NCI-H1694 (cell line): ENCODE data around the gene NCK2.
A peak's percentile ranks its signal among the peaks of the same experiment; 100 is the strongest.

Experiments used
- DNase-seq: peaks from one replicate; lab custom pipeline; 2025; lab: John Stamatoyannopoulos, UW

The NCK2 gene

DNA sequence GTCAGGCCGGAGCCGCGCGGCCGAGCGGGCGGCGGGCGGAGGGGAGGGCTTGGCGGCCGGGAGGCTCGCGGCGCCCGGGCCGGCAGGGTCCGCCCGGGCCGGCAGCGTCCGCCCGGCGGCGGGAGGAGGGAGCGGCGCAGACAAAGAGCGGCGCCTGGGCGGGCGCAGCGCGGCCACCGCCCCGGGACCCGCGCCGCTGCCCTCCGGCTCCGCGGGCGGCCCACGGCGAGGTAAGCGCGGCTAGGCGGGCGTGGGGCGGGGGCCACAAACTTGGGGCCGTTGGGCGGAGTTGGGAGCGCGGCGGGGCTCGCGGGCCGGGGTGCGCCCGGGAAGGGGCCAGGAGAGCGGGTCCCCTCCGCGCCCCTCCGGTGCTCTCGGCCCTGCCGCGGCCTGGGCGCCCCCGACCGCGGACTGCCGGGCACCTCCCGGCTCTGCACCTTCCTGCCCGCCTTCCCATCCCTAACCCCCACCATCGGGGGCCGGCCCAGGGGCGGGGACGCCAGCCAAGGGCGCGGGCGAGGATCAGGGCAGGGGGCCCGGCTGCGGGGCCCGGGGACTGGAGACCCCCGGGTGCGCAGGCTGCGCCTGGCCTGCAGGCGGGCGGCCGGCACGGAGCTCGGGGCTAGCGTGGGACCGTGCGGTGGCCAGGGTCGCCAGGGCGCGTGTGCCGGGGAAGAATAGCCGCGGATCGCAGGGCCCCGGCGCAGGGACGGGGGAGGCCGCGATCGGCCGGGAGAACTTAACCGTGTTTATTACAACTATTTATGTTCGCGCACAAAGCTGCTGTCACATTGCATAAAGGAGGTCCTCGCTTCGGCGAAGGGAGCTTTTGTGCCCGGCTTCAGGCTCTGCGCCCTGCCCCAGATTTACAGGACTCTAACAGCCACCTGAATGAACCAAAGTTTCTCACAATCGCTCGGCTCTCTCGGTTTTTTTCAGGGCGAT lies at the start of gene NCK2:
TSS of gene NCK2 (plus strand) at position 4 of the 945 bp plus-strand sequence. CDS start 110,152 bp downstream, outside the sequence.
- DNase-seq = peak; percentile 23

DNA sequence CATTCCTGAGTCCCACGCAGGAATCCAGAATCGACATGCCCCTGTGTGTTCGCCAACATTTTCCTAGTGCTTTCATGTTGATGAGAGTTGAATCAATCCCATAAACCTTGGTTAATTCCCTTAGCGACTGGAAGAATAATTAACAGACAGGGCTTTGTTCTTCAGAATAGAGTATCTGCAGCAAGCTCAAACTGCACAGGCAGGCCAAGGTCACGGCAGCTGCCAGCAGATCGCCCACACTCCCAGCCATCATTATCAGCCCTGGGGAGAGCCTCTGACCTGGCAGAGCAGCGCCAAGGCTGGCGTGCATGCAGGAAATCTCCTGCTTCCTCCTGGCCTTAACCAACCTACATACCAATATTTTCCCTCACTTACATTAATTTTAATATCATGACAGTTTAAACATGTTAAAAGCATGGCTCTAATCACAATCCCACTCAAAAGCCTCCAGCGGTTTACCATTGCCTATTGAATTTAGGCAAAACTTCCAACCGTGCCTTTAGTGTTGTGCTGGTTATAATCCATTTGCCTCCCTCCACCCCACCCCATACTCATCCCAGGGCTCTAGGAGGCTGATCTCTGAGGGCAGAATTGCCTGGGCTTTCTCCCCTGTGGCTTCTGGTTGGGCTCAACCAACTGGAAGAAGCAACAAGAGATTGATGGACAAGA lies 46.8 kb upstream of the NCK2 start:
- no peak for DNase-seq

DNA sequence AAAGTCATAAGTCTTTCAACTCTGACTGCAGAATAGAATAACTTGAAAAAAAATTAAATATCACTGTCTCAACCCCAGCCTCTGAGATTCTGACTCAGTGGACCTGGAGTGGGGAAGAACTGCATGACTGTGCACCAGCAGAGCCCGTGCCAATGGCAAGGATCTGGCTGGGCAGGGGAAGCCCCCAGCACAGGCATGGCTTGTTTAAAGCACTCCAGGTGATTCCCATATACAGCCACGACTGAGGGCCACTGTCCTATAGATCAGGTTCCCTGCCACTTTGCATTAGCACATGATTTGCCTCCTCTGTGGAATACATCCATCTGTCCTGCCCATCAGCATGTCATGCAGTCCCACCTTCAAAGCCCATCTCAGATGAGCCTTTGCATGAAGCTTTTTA lies 45.9 kb upstream of the NCK2 start:
- no peak for DNase-seq

DNA sequence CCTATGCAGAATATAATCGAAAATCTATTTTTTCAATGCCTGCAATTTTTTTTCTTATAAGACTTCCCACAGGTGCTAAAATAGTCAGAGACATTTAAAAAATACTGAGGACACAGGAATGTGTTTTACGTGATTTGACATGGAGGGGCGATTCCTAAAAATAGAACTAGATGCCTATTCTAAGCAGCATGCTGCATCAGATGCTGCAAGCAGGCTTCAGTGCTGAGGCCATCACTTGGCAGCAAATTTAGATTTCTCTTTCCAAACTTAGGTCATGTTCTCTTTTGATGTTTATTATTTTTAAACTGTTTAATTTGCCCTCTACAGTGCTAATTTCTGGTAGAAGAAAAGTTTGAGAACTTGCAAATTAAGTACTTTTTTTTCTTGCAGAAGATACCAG lies 43.7 kb upstream of the NCK2 start:
- DNase-seq = no peak

DNA sequence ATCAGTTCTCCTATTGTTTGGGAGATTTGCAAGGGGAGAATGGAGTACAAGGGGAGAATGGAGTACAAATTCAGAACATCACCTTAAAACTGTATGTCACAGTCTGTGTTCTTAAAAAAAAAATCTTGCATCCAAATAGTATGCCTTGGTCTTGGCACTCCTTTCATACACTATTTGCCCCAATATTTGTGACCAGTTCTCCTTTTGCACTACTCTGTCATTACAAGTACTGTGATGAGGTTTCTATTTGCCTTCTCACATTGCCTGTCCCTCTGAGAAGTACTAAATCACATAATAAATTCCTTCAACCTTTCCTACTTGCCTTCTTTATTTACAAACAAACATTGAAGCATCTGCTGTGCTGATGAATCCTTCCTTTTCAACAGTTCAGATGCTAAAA lies 36.0 kb upstream of the NCK2 start:
- no peak for DNase-seq

DNA sequence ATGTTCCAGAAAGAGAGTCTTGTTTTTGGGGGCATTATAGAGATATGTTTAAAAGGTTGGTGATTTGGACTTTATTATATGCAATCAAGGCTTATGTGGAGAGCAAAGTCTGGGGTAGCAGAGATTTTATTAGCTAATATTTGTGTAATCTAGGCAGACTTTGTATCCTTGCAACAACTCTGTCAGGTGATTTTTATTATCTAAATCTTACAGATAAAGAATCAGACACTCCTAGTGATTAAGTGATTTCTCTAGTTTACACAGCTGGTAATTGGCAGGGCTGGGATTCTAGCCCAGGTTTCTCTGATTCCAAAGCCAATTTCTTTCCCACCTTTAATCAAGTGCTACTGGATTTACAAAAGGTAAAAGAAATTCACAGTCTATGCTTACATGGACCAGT lies 33.3 kb upstream of the NCK2 start:
- no peak for DNase-seq

DNA sequence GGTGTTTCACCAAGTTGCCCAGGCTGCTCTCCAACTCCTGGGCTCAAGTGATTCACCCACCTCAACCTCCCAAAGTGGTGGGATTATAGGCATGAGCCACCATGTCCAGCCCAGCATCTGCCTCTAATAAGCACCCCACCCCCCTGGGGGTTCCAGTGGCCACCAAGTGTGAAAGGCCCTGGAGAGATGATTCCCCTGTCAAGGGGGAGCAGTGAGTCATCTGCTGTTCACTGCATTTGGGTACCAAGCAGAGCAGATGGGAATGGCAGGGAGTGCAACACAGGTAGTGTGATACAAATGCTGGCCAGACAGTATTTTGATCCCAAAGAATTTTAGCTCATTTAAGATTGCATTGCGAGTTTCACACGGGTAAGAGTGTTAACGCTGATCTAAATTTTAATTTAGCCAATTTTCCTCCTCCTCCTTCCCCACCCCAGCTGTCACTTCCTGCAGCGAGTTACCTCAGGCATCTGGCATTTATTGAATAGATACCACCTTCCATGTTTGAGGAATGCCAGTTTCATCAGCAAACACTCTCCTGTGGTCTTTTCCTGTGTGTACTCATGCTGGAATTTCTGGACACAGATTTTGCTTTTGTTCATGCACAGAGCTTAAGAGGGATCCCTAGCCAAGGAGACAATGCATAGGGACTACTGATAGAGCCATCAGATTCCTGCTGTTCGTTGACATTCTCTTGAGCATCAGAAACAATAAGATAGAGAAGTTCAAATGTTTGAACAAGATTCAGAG lies 32.4 kb upstream of the NCK2 start:
- peak; percentile 5 for DNase-seq

DNA sequence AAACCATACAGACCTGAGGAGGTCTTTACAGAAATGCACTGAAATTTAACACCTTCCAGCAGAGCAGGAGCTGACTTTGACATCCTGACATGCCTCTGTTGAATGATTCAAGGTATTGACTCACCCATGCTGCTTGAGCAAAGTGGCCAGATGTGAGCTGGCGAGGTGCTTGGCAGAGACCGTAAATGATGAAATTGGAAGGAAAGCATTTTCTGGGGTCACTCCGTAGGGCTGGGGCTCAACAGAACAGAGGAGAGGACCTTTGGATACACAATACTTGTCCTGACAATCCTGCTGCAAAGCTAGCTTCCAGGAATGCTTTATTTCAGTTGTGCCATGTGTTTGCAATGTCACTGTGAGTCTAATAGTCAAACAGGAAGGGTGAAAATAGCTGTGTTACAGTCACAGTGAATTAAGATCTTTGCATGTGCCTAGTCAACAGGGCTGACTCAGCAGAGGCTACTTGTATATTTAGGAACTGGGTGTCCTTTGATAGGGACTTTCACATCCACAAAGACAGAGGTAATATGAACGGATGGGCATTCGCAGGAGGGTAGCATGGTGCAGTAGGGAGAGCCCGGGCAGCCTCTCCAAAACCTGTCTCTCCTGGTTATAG lies 31.6 kb upstream of the NCK2 start:
- no peak for DNase-seq

DNA sequence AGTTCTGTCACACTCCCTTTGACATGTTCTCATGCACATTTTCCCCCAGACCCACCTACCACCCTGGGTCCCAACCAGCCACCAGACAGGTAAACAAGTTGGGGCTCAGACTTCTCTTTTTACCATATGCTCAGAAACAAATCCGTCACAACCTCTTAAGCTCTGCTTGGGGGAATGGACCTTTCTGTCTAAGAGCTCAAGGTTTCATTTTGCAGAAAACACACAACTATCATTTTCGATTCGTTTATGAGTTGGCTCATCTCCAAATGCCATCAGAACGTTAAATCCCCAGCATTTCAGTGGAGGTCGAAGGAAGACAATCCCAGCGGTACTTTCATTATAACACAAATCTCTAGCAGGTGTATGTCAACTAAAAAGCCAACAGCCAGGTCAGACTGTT lies 30.6 kb upstream of the NCK2 start:
- no peak for DNase-seq

DNA sequence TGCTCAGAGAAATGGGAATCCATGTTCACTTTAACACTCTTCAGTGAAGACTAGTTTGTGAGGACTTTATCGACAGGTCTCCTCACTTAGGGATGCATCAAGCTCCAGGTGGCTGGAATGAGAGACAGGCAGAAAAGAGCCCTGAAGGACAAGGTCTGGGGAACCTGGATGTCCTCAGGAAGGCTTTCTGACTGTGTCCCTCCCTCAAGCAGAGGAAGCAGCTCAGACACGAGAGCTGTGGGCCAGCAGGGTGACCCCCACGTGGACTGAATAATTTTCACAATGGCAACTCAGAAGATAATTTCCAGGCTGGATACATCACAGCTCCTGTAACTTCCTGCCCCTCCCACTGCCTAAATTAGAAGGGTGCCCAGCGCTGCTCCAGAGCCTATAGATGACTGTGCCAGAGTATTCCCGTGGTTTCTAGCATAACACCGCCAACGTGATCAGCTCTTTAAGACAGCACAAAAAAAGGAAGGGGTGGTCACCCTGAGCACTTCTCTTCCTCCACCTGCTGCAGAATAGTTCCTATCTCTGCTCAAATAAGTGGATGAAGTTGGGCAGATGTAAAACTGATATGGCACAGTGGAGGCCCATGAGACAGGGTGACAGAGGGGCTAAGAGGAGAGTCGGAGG lies 25.7 kb upstream of the NCK2 start:
- no peak for DNase-seq

DNA sequence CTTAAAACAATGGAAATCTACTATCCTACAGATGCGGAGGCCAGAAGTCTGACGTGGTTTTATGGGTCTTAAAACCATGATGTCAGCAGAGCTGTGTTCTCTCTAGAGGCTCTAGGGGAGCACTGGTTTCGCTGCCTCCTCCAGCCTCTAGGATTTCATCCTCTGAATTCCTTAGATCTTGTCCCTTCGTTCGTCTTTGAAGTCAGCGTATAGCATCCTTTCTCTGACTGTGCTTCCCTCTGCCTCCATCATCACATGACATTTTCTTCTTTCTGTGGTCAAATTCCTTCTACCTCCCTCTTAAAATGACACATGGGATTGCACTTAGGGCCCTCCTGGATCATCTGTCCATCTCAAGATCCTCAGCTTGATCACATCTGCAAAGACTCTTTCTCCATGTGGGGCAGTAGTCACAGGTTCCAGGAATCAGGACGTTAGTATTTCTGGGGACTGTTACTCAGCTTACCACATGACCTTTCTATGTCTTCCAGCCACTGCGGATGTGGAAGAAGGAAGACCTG lies 22.7 kb upstream of the NCK2 start:
- no peak for DNase-seq

DNA sequence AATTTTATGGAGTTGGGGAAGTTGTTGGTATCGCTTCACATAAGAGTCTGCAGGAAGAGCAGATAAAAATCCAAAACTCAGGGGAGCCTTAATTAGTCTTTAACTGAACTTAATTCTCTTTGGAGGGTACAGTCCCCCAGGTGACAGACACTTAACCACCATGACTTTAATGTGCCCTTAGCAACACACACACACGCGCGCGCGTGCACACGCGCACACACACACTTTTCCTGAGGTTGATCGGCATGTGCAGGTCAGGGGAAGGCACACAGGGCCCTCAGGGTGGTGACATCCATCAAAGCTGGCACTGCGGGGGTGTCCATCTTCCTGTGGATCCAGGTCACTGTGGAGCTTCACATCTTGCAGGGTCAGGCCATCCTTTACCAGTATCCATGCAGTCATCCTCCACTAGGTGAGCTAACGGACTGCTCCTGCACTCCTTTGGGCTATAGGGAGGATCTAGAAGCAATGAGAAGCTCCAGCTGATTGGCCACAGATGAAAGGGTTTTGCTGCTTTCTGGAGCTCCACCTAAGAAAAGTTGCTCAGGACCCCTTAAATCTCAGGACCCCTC lies 21.9 kb upstream of the NCK2 start:
- DNase-seq = no peak

DNA sequence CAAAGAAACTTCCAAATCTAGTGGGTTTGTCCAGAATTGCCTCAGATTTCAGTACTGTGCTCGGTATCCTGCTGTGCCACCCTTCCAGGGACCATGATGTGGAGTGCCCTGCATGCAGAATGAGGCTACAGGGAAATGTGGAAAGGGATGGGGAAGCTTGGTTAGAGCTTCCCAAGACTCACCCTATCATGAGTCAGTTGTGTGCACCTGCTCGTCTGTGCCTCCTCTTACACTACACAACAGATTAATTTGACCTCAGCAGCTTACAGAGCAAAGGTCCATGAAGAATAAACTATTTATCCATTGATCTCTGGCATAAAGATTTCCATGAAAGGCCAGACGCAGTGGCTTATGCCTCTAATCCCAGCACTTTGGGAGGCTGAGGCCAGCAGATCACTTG lies 21.3 kb upstream of the NCK2 start:
- DNase-seq = no peak

DNA sequence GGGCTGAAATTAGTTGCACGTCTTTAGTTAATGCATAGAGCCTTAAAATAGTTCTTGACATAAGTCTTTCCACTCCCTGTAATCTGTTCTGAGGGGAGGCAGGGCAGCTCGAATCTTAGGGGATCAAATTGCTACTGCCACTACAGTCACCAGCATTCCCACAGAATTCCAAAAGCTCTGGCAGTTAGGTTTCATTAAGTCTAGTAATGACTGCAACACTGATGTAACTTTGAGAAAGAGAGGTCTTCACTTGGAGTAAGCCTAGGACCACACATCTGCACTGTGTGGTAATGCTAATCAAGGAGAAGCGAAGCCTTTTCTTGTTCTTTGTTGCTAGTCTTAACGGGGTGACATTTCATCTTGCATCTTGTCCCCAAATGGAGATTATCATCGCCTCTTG lies 19.3 kb upstream of the NCK2 start:
- no peak for DNase-seq

DNA sequence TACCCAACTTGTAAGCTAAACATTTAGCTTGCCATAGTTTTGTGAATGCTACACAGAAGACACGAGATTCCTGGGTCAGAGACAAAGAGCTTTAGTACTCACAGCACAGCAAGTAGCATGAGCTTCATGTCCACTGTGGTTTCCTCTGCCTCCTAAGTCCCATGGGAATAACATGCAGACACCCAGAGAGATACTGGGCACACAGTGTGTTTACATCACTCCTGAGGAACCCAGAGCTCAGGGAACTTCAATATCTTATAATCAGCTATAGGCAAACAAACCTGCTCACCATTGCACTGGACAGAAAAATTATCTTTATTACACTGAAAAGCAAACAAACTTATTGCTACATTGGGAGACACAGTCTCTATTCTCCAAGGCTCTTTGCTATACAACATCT lies 14.5 kb upstream of the NCK2 start:
- DNase-seq = no peak

DNA sequence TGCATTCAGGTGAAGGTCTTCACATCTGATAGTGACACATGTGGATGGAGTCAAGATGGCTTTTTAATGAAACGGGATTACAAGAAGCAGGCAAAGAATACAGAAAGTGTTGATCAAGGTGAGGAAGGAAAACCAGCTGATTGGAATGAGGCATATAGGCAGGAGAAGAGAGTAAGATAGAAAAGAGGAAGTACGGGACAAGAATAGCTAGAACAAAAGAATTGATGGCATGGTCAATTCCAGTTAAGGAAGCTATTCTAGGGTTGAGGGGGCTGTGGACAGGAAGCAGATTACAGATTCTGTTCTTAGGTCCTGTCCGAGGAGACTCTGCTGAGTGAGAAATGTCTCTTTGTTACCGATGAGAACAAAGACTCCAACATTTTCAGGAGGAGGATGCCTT lies 13.2 kb upstream of the NCK2 start:
- no peak for DNase-seq

DNA sequence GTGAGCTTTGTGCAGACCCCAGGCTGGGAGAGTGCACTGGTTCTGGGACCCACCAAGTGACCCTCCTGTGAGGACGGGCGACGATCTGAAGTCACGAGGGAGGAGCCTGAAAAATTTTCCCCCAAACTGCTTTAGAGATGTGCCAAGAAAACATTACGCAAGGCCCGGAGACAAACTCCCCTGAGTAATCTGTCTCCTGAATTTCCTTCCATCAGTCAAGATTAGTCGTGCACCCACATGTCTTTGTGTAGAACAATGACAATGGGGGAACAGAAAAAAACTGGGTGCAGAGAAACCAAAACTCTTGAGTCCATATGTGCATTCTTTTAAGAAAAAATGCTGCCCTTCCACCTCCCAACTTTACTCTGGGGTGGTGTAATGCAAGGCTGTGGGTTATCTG lies 12.6 kb upstream of the NCK2 start:
- no peak for DNase-seq

DNA sequence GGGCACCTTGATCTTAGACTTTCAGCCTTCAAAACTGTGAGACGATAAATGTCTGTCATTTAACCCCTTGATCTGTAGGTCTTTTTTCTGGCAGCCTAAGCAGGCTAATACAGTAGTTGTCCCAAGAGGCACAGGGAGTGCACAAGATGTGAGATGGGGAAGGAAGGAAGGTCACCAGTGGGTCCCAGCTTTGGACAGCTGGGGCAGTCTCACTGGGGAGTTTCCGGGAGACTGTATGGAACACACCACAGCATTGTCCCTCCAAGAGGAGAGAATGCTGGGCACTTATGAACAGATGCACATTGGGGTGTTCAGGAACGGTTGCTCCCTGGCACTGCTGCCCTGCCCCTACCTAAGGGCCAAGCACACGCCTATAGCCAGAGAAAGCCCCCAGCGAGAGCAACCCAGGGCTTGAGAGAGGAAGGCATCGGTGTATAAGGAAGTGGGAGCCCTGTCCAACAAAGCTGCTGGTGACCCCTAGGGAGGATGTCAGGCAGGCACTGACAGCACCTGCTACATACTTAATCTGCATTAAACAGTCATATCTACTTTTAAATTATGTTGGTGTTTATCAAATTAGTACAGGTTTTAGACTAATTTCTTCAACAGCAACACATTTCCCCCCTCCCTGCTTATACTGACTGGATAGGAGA lies 11.6 kb upstream of the NCK2 start:
- no peak for DNase-seq

DNA sequence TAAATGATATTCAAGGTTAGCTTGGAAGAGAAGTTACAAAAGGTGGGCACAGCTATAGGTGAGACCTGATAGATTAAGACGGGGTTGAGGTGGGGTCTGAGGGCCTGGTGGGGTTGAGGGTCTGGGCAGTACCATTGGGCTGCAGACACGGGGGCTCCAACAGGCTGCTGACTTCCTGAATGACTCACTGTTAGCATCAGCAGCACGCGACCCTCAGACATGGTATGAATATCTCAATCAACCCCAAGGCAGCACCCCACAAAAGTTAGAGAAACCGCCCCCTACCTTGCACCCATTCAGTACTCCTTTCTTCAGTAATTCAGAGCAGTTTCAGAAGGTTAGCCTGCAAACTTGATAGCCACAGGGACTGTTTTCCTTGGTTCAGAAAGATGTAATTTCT lies 10.8 kb upstream of the NCK2 start:
- DNase-seq = no peak

DNA sequence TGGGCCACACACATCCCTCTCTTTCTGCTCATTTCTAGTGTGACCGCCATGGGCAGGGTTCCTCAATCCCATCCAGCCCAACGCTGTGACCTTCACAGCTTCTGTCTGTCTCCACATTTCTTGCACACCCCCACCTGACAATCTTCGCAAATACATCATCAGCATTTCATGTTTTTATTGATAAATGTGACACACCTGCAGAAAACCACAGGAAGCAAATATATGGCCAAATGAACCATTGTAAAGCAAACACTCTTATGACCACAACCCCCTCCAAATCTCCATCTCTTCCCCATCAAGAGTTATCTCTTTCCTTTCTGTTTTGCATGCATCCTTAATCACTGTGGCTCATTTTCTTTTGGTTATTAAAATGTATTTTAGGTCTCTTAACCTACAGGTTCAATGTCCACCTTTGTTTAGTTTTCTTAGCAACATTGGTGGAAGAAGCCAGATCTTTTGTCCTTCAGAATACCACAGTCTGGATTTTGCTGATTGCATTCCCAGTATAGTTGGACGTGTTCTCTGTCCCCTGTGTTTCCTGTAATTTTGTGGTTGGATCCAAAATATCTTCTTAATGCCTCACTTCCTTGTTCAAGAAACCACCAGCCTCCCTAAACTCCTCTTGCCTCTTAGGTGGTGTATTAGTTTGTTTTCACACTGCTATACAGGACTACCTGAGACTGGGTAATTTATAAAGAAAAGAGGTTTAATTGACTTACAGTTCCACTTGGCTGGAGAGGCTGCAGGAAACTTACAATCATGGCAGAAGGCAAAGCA lies 9.8 kb upstream of the NCK2 start:
- DNase-seq = no peak
